Measurements from ENCODE around the gene FOXN1. TPM values are rescaled to one million over a fixed set of nuclear protein-coding genes. Genes with fewer than 3 reads are reported as not detected.

Gene FOXN1
- total RNA-seq, 3 donors from 2014 or later, result 0.29 TPM; not detected in 2

DNA sequence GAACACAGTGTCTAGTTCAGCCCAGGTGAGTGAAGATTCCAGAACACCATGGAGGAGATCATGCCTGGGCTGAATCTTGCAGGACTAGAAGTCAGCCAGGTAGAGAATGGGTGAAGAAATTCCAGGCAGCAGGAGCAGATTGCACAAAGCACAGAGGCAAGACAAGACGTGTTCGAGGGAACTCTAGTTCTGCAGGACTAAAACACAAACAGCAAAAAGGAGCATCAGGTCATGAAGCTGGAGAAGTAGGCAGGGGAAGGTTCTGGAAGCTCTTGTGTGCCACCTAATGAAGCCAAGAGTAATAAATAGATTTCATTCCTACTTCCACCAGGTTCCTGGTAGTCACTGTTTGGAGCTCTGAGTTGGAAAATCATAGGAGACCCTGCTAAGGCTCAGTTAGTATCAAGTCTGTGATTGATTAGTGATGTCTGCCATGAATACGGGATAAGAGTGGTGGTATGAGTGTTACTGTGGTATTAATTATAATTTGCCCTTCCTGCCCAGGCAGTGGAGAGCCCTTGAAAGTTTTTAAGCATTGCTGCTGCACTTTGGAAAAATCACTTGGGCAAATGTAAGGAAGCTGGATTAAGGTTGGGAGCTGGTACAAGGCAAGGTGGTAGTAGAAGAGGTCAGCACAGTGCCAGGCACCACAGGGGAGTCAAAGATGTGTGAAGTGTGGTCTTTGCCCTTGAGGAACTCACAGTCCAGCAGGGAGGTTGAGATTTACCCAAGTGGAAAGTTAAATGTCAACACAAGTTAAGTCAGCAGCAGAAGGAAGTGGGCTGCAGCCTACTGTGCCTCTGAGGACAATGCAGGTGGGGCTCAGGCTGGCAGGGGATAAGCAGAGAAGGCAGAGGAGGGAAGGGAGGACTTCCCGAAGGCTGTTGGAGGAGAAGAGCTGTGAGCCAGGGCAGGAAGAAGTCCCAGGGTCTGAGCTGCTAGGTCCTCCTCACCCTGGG lies 13.5 kb upstream of the FOXN1 start:
- H3K36me3 ChIP-seq, result no peaks in the 10 kb centered on the region
- H3K9me3 ChIP-seq, result no peaks in the 10 kb centered on the region
- TF ChIP-seq POLR2A (IDR thresholded peaks at IDR 0.05) (no peak), POLR2AphosphoS5 (IDR thresholded peaks at IDR 0.05) (no peak)
- TF ChIP-seq, protein P1, sequence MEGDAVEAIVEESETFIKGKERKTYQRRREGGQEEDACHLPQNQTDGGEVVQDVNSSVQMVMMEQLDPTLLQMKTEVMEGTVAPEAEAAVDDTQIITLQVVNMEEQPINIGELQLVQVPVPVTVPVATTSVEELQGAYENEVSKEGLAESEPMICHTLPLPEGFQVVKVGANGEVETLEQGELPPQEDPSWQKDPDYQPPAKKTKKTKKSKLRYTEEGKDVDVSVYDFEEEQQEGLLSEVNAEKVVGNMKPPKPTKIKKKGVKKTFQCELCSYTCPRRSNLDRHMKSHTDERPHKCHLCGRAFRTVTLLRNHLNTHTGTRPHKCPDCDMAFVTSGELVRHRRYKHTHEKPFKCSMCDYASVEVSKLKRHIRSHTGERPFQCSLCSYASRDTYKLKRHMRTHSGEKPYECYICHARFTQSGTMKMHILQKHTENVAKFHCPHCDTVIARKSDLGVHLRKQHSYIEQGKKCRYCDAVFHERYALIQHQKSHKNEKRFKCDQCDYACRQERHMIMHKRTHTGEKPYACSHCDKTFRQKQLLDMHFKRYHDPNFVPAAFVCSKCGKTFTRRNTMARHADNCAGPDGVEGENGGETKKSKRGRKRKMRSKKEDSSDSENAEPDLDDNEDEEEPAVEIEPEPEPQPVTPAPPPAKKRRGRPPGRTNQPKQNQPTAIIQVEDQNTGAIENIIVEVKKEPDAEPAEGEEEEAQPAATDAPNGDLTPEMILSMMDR (IDR thresholded peaks at IDR 0.05), result no peak
- peak overlapping the region in 1 of 2 donors; percentile 38 for H3K27ac ChIP-seq
- no peak overlapping the region for H3K4me3 ChIP-seq
- H3K27me3 ChIP-seq, result no peaks in the 10 kb centered on the region
- H3K4me1 ChIP-seq, result peaks cover 1 to 3% of the 10 kb centered on the region in 2 donors
- intact Hi-C loops (cut with DNase I; ENCODE audit: low total_unique reads), result no loop called here
- peak in 1 of 2 donors; percentile 28 for DNase-seq (ENCODE audit: low spot score in 2 of 2)

DNA sequence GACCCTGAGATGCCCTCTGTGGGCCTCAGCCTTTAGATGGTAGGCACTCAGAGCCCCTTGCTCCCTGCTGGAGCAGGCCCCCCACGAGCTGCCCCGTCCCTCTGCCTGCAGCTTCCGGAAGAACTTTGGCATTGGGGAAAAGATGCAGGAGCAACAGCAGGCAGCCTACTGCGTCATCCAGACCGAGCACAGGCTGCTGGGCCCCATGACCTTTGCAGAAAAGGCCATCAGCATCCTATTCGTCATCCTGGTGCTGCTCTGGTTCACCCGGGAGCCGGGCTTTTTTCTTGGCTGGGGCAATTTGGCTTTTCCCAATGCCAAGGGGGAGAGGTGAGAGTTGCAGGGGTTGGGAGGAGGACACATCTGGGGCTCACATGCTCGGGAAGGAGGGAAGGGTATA lies 12.7 kb upstream of the FOXN1 start:
- Histone ChIP-seq H3K36me3 (no peaks in the 10 kb centered on the region), H3K27me3 (no peaks in the 10 kb centered on the region), H3K4me3 (no peak overlapping the region), H3K4me1 (peaks cover 5 to 7% of the 10 kb centered on the region in 2 donors), H3K9me3 (no peaks in the 10 kb centered on the region), H3K27ac (no peak overlapping the region)
- TF ChIP-seq POLR2AphosphoS5 (IDR thresholded peaks at IDR 0.05) (no peak), POLR2A (IDR thresholded peaks at IDR 0.05) (no peak)
- TF ChIP-seq, protein P1 (IDR thresholded peaks at IDR 0.05), result no peak
- no peak for DNase-seq (ENCODE audit: low spot score in 2 of 2)
- intact Hi-C loops (cut with DNase I; ENCODE audit: low total_unique reads), result no loop called here

DNA sequence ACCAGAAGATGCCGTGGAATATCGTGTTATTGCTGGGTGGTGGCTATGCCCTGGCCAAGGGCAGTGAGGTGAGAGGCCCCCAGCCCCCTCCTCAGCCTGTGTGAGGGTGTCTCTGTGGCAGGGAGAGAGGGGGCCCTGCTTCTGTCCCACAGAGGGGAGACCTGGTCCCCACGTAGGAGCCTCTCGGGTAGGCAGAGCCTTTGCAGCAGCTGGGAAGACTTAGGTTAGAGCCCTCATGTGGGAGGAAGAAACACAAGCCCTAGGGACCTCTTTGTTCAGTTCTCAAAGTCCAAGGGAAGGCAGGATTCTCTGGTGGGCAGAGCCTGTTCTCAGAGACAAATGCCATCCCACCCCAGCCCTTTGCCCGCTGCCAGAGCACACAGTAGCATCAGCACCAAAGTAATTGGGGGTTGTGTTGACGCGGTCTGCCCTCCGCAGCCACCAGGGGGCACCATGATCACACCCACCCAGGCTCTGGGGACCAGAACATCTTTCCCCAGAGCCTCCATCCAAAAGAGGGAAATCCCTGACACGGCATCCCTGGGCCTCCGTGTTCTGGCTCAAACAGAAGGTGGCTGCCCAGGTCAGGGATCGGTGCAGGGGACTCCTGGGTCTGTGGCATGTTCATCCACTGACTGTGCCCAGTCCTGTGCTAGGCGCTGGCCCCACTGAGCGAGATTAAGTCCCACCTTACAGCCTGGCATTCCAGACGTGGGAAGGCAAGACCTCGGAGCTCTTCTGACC lies 11.5 kb upstream of the FOXN1 start:
- Histone ChIP-seq H3K4me1 (peaks cover 5 to 7% of the 10 kb centered on the region in 2 donors), H3K4me3 (no peak overlapping the region), H3K27me3 (no peaks in the 10 kb centered on the region), H3K36me3 (no peaks in the 10 kb centered on the region), H3K27ac (no peak overlapping the region), H3K9me3 (no peaks in the 10 kb centered on the region)
- no peak for TF ChIP-seq POLR2A (IDR thresholded peaks at IDR 0.05)
- TF ChIP-seq, protein P1 (IDR thresholded peaks at IDR 0.05), result peak; percentile 58 to 88 (median 83)
- DNase-seq (ENCODE audit: low spot score in 2 of 2), result peak; percentile 58 to 82
- intact Hi-C loops (cut with DNase I; ENCODE audit: low total_unique reads), result no loop called here

DNA sequence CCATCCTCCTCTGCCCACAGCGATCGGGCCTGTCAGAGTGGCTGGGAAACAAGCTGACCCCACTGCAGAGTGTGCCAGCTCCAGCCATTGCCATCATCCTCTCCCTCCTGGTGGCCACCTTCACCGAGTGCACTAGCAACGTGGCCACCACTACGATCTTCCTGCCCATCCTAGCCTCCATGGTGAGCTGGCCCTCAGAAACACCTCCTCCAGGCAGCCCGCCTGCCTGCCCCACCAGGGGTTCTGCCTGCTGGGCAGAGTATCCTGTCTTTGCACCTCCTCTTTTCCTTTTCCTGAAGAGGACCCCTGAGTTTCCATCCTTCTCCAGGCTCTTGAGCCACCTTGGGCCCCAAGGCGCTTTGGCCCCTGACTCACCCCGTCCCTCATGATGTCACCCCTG lies 10.5 kb upstream of the FOXN1 start:
- H3K27me3 ChIP-seq, result no peaks in the 10 kb centered on the region
- intact Hi-C loops (cut with DNase I; ENCODE audit: low total_unique reads), result no loop called here
- no peak for TF ChIP-seq POLR2A (IDR thresholded peaks at IDR 0.05)
- TF ChIP-seq, protein P1 (IDR thresholded peaks at IDR 0.05), result no peak
- no peak for TF ChIP-seq POLR2AphosphoS5 (IDR thresholded peaks at IDR 0.05)
- no peaks in the 10 kb centered on the region for H3K9me3 ChIP-seq
- DNase-seq (ENCODE audit: low spot score in 2 of 2), result no peak
- H3K4me3 ChIP-seq, result no peak overlapping the region
- no peak overlapping the region for H3K27ac ChIP-seq
- no peaks in the 10 kb centered on the region for H3K36me3 ChIP-seq
- peaks cover 5 to 7% of the 10 kb centered on the region in 2 donors for H3K4me1 ChIP-seq

DNA sequence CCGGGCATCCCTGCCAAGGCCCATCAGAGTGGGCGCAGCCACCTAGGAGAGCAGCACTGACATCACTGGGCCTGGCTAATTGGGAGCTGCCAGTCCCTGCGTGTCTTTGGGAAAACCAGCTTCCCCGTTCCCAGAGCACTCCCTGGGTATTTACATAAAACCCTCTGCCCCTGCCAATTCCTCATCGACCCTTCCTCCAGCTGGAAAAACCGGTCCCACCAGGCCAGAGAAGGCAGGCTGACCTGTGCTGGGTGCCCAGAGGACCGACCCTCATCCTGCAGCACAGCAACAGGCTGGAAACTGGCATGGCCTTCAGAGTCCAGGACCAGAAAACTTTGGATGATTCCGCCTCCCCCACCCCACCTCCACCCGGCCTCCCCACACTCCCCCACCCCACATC lies 8.2 kb upstream of the FOXN1 start:
- no peaks in the 10 kb centered on the region for H3K9me3 ChIP-seq
- DNase-seq (ENCODE audit: low spot score in 2 of 2), result peak; percentile 51 to 65
- peak overlapping the region; percentile 78 to 85 for H3K27ac ChIP-seq
- peaks cover 5 to 7% of the 10 kb centered on the region in 2 donors for H3K4me1 ChIP-seq
- intact Hi-C loops (cut with DNase I; ENCODE audit: low total_unique reads), result no loop called here
- H3K4me3 ChIP-seq, result no peak overlapping the region
- H3K36me3 ChIP-seq, result no peaks in the 10 kb centered on the region
- peak in 1 of 3 donors; percentile 11 for TF ChIP-seq POLR2AphosphoS5 (IDR thresholded peaks at IDR 0.05)
- TF ChIP-seq POLR2A (IDR thresholded peaks at IDR 0.05), result no peak
- H3K27me3 ChIP-seq, result no peaks in the 10 kb centered on the region
